Chondrocyte (in vitro differentiated cells): ENCODE results near the gene RBM41. TPM values are rescaled to one million over a fixed set of nuclear protein-coding genes. Genes with fewer than 3 reads are reported as not detected.
A peak's percentile ranks its signal among the peaks of the same experiment; 100 is the strongest.

ENCODE experiments used
- DNase-seq: peaks from one replicate; pipeline ENCODE4 v3.0.0; 2021; ENCODE audit warnings: mixed read lengths, low spot score
- H3K27ac Mint-ChIP-seq: one replicate; pipeline ENCODE4 v1.8.0; 2021; ENCODE audit warnings: mild to moderate bottlenecking, moderate library complexity, mixed read lengths; ENCODE audit not compliant: unreplicated experiment
- H3K27me3 Mint-ChIP-seq: 2 replicates; pipeline ENCODE4 v1.8.0; 2021; ENCODE audit warnings: low read depth, mixed read lengths
- H3K36me3 Mint-ChIP-seq: 2 replicates; pipeline ENCODE4 v1.8.0; 2021; ENCODE audit warnings: low read depth, mixed read lengths
- H3K4me1 Mint-ChIP-seq: 2 replicates; pipeline ENCODE4 v1.8.0; 2021; ENCODE audit warnings: low read depth, mild to moderate bottlenecking, mixed read lengths
- H3K4me3 Mint-ChIP-seq: one replicate; pipeline ENCODE4 v1.8.0; 2021; ENCODE audit warnings: mild to moderate bottlenecking, moderate library complexity, mixed read lengths; ENCODE audit not compliant: unreplicated experiment
- H3K9me3 Mint-ChIP-seq: 2 replicates; pipeline ENCODE4 v1.8.0; 2021; ENCODE audit warnings: low read depth, mixed read lengths
- CTCF ChIP-seq: fragments of 200-600 bp; sonication (generic); IDR thresholded peaks from 2 replicates; pipeline ENCODE4 v1.5.0; 2021; ENCODE audit warnings: antibody characterized with exemption, mild to moderate bottlenecking, moderate library complexity
- total RNA-seq: library from RNA; stranded (reverse); gene quantifications from 3 replicates; pipeline ENCODE4 v1.2.1, GENCODE V29; 2021

RBM41 gene
- total RNA-seq, 1 donor from 2014 or later, result 11.8 TPM

DNA sequence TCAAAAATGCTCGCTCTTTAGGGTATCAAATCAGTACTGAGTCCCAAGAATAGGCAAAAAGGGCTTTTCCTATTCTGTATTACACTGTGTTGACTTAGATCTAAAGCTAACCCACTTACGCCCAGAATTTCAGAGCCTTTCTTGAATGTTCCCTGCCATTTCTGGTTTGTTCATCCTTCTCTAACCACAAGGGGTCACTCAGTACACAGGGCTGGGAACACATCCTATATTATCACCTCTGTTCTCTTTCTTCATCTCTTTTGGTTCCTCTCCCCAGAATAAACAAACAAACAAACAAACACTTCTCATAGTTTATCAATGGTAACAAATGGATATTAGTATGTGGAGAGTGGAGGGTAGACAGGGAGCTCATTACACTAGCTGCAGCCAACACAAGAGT lies 93.1 kb downstream of the RBM41 start:
- no peak overlapping the region for H3K27ac Mint-ChIP-seq
- no peak for DNase-seq

GRCh38 chrX:107014936-107015335 lies 103.7 kb downstream of the RBM41 start:
- no peak for TF ChIP-seq CTCF
- Mint-ChIP-seq H3K36me3 (no peaks in the 10 kb centered on the region), H3K4me3 (no peak overlapping the region), H3K9me3 (peaks cover 9% of the 10 kb centered on the region), H3K27ac (no peak overlapping the region), H3K4me1 (no peaks in the 10 kb centered on the region), H3K27me3 (peaks cover 3% of the 10 kb centered on the region)
- no peak for DNase-seq

More for the DNA sequence above, 93.1 kb downstream of the RBM41 start:
- no peaks in the 10 kb centered on the region for H3K9me3 Mint-ChIP-seq
- no peaks in the 10 kb centered on the region for H3K36me3 Mint-ChIP-seq
- peaks cover 6% of the 10 kb centered on the region for H3K27me3 Mint-ChIP-seq
- no peak overlapping the region for H3K4me3 Mint-ChIP-seq
- TF ChIP-seq CTCF, result peak; percentile 79
- no peaks in the 10 kb centered on the region for H3K4me1 Mint-ChIP-seq

Other genes starting within 250 kb of the RBM41 start
- not detected in 3 replicates for gene RIPPLY1, start 215.5 kb downstream of the RBM41 start, total RNA-seq
- 0.07 TPM in 1 of 3 replicates, not detected in the others for gene CLDN2, start 198.4 kb downstream of the RBM41 start, total RNA-seq
- gene MORC4, start 118.6 kb downstream of the RBM41 start, total RNA-seq, result 31.2 to 35.6 TPM (median 33.8 TPM) in 3 replicates
- not detected in 3 replicates for gene NUP62CL, start 87.6 kb upstream of the RBM41 start, total RNA-seq
- not detected in 3 replicates for gene DNAAF6, start 87.8 kb upstream of the RBM41 start, total RNA-seq